Measurements from ENCODE around the gene MED14. TPM values are rescaled to one million over a fixed set of nuclear protein-coding genes. Genes with fewer than 3 reads are reported as not detected.

Gene MED14
- total RNA-seq, 1 donor from 2014 or later: 32.6 TPM

DNA sequence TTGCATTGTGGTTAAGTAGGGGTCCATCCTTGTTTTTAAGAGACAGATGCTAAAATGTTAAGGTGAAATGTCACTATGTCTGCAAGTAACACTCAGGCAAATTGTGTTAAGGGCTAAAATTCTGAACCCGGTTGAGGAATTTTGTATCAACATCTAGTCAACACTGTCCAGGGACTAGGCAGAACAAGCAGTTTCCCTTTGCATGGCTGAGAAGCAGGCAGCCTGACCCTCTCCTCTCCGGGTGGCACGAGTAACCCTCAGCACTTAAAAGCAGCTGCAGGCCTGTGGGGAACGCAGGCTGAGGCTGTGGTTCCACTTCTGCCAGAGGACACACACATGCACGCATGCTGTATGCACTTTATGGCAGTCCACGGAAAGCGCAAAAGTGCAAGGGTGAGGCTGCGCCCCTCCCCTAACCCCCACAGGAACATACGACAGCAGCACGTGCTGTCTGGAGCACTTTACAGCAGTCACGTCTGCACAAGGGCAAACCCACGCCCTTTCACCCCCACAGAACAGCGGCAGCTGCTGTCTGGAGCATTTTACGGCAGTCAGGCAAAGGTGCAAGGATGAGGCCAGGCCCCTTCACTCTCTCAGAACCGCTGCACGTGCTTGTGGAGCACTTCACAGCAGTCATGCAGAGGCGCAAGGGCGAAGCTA lies 112.7 kb downstream of the MED14 start:
- no peak for DNase-seq
- H3K4me3 ChIP-seq: no peak overlapping the region
- ATAC-seq: no peak

DNA sequence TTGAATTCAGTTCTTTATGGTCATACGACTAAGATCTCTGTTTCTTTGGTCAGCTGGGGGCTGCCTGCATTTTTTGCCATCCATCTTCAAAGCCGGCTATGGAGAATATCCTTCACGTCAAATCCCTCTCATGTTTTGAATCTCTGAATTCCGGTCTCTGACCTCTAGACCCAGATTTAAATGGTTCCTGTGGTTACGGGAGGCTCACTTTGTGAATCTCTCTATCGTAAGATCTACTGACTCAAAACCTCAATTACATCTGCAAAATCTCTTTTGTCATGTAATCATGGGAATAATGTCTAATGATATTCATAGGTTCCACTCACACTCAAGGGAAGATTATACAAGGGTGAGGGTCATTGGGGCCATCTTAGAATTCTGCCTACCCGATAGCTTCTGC lies 117.8 kb downstream of the MED14 start:
- intact Hi-C loops (cut with DNase I): no loop called here
- no peak for ATAC-seq
- no peak overlapping the region for H3K4me3 ChIP-seq
- H3K4me1 ChIP-seq: no peaks in the 10 kb centered on the region
- H3K36me3 ChIP-seq: no peaks in the 10 kb centered on the region
- no peaks in the 10 kb centered on the region for H3K27me3 ChIP-seq (ENCODE audit: low read depth)
- no peak for DNase-seq
- TF ChIP-seq, protein P1, sequence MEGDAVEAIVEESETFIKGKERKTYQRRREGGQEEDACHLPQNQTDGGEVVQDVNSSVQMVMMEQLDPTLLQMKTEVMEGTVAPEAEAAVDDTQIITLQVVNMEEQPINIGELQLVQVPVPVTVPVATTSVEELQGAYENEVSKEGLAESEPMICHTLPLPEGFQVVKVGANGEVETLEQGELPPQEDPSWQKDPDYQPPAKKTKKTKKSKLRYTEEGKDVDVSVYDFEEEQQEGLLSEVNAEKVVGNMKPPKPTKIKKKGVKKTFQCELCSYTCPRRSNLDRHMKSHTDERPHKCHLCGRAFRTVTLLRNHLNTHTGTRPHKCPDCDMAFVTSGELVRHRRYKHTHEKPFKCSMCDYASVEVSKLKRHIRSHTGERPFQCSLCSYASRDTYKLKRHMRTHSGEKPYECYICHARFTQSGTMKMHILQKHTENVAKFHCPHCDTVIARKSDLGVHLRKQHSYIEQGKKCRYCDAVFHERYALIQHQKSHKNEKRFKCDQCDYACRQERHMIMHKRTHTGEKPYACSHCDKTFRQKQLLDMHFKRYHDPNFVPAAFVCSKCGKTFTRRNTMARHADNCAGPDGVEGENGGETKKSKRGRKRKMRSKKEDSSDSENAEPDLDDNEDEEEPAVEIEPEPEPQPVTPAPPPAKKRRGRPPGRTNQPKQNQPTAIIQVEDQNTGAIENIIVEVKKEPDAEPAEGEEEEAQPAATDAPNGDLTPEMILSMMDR (IDR thresholded peaks at IDR 0.05): no peak
- H3K27ac ChIP-seq: no peak overlapping the region
- H3K9me3 ChIP-seq: no peaks in the 10 kb centered on the region

More for the DNA sequence above, 112.7 kb downstream of the MED14 start:
- Histone ChIP-seq H3K27ac (no peak overlapping the region), H3K27me3 (ENCODE audit: low read depth) (no peaks in the 10 kb centered on the region), H3K4me1 (no peaks in the 10 kb centered on the region), H3K9me3 (no peaks in the 10 kb centered on the region), H3K36me3 (peaks cover 8% of the 10 kb centered on the region)
- intact Hi-C loops (cut with DNase I): no loop called here
- TF ChIP-seq, protein P1 (IDR thresholded peaks at IDR 0.05): no peak

DNA sequence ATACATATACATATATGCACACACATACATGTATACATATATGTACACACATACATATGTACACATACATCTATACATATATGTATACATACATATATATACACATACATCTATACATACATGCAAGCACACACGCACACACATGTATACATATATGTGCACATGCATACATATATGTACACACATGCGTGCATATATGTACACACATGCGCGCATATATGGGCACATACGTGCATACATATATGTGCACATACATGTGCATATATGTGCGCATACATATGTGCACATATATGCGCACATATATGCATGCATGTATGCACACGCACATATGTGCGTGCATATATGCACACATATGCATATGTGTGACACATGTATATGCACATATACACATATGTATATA lies 119.4 kb downstream of the MED14 start:
- intact Hi-C loops (cut with DNase I): no loop called here
- no peaks in the 10 kb centered on the region for H3K4me1 ChIP-seq

DNA sequence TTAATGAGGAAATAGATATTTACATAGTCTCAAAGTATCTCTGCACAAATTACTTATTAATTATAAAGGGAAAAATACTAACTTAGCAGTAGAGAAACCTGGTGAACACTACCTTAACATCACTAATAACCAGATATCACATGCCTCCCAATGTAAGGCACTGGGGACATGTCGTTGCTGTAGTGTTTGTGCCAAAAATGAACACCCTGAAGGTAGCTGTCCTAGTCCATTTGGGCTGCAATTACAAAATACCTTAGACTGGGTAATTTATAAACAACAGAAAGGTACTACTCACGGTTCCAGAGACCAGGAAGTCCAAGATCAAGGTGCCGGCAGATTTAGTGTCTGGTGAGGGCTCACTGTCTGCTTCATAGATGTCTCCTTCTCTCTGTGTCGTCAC lies 122.8 kb downstream of the MED14 start:
- Histone ChIP-seq H3K4me1 (no peaks in the 10 kb centered on the region), H3K9me3 (no peaks in the 10 kb centered on the region), H3K27me3 (ENCODE audit: low read depth) (no peaks in the 10 kb centered on the region), H3K4me3 (no peak overlapping the region), H3K36me3 (no peaks in the 10 kb centered on the region), H3K27ac (no peak overlapping the region)
- ATAC-seq (no peak), DNase-seq (no peak)
- intact Hi-C loops (cut with DNase I): no loop called here
- TF ChIP-seq, protein P1 (IDR thresholded peaks at IDR 0.05): no peak

More for the DNA sequence above, 119.4 kb downstream of the MED14 start:
- Histone ChIP-seq H3K27me3 (ENCODE audit: low read depth) (no peaks in the 10 kb centered on the region), H3K36me3 (no peaks in the 10 kb centered on the region), H3K4me3 (no peak overlapping the region), H3K27ac (no peak overlapping the region), H3K9me3 (no peaks in the 10 kb centered on the region)
- TF ChIP-seq, protein P1 (IDR thresholded peaks at IDR 0.05): no peak
- no peak for DNase-seq
- ATAC-seq: no peak

DNA sequence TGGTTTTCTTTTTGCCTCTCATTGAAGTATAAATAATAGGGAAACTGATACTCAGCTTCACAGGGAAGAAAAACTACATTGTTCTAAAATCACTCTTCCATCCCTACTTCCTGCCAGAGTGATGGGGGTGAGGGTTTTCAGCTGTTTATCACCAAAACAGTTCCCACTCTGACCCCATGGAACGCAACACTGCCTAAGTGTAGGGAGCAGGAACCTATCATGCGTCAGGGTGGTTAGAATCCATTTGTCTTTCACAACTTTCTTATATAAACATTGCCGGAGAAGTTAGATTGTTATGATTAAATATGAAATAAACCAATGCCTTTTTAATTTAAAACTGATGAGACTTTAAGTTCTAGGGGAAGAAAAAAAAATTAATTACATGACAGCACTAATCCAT lies 128.0 kb downstream of the MED14 start:
- DNase-seq: no peak
- no peak overlapping the region for H3K27ac ChIP-seq
- intact Hi-C loops (cut with DNase I): no loop called here
- TF ChIP-seq, protein P1 (IDR thresholded peaks at IDR 0.05): no peak
- H3K4me1 ChIP-seq: no peaks in the 10 kb centered on the region
- no peaks in the 10 kb centered on the region for H3K9me3 ChIP-seq
- no peak overlapping the region for H3K4me3 ChIP-seq
- no peak for ATAC-seq
- H3K27me3 ChIP-seq (ENCODE audit: low read depth): no peaks in the 10 kb centered on the region
- H3K36me3 ChIP-seq: peaks cover 7% of the 10 kb centered on the region

Measured in lower lobe of right lung (tissue), 2 donors.